Measurements from ENCODE around the gene POU2AF3.
"Not testable (repeated sequence)": the region's sequence is repeated elsewhere in the genome, so short reads cannot be mapped to it uniquely, and the experiment has no call there.

Gene POU2AF3

GRCh38 chr11:111300569-111300968 lies 2.2 kb downstream of the POU2AF3 start:
- no peak for DNase-seq

DNA sequence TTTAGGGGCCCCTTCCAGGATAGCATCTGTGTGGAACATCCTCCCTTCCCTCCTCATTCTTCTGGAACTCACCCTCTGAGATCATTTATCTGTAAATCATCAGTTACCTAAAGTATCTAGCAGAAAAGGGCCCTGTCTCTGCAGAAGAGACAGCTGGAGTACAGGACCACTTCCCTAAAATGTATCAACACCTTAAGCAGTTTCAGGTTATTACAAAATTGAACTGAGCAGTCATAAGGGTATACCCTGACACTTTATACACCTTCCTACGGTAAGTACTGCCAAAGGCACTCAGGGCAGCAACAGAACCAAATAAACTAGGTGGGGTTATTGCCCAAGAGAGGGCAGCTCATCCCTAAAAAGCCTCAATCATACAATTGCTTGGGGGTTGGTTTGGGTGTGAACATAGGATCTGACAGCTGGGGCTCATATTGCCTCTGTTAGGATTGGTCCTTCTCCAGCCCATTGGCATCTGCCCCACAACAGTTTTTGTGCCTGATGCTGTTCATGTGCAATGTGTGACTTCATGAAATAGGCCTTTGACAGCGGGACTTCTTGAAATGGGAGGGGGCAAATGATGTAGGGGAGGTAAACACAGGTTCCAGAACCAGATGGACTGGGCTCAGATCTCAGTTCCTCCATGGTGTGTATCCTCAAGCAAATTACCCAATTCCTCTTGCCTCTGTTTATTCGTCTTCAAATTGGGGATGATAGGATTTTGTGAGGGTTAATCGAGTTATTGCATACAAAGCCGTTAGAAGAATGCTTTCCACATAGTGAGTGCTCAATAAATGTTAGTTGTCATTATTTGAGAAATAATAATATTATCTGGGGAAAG lies 2.9 kb downstream of the POU2AF3 start:
- DNase-seq, result no peak

DNA sequence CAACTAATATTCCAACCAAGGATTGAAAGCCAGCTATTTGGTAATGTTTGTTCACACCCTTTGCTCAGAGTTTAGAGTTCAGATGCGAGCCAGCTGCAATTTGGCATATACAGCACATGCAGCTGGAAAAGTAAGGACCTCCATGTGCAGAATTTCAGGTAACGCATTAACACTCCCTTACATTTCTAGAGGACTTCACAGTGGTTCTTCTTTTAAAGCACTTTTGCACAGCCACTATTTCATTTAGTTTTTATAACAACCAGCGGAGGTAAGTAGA lies 3.4 kb downstream of the POU2AF3 start:
- no peak for DNase-seq

DNA sequence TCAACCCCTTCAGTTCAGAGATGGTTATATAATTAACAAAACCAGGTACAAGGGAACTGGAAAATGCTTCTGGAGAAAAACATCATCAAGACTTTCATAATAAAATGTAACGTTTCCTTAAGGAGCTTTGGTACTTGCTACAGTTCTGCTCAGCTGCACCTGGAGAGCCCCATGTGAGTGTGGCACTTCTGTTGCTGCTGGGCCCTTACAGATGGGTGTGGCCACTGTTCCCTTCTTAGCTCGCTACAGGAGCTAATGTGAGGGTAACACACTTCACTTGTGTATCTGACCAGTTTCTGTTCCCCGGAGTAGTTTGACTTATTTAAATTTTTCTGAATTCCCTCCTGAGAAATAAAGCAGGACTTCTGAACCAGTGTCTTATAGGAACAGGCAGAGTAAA lies 4.0 kb downstream of the POU2AF3 start:
- no peak for DNase-seq

- no peak for DNase-seq
Measured at GRCh38 chr11:111303461-111303860, 5.1 kb downstream of the POU2AF3 start.

- DNase-seq, result no peak
Measured at GRCh38 chr11:111305162-111305802, 6.9 kb downstream of the POU2AF3 start.

- DNase-seq, result no peak
Measured at GRCh38 chr11:111305876-111306275, 7.5 kb downstream of the POU2AF3 start.

DNA sequence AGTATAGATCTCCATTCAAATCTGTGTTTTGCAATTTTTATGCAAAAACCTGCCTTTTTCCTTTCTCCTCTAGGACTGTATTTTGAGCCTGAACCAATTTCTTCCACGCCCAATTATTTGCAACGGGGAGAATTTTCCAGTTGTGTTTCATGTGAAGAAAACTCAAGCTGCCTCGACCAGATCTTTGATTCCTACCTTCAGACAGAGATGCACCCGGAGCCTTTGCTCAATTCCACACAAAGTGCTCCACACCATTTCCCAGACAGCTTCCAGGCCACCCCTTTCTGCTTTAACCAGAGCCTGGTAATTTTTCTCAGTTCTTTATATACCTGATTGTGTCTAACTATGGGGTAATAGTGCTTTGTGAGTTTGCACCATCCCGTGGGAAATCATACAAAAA lies 8.0 kb downstream of the POU2AF3 start:
- DNase-seq, result no peak

- DNase-seq, result no peak
Measured at GRCh38 chr11:111307472-111308108, 9.2 kb downstream of the POU2AF3 start.

DNA sequence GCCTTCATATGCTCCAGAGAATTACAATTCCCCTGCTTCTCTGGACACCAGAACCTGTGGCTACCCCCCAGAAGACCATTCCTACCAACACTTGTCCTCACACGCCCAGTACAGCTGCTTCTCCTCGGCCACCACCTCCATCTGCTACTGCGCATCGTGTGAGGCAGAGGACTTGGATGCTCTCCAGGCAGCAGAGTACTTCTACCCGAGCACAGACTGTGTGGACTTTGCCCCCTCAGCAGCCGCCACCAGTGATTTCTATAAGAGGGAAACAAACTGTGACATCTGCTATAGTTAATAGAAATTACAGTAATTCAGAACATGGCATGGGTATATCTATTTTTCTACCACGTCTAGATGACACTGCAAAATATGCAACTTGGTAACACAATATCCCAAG lies 9.8 kb downstream of the POU2AF3 start:
- no peak for DNase-seq

DNA sequence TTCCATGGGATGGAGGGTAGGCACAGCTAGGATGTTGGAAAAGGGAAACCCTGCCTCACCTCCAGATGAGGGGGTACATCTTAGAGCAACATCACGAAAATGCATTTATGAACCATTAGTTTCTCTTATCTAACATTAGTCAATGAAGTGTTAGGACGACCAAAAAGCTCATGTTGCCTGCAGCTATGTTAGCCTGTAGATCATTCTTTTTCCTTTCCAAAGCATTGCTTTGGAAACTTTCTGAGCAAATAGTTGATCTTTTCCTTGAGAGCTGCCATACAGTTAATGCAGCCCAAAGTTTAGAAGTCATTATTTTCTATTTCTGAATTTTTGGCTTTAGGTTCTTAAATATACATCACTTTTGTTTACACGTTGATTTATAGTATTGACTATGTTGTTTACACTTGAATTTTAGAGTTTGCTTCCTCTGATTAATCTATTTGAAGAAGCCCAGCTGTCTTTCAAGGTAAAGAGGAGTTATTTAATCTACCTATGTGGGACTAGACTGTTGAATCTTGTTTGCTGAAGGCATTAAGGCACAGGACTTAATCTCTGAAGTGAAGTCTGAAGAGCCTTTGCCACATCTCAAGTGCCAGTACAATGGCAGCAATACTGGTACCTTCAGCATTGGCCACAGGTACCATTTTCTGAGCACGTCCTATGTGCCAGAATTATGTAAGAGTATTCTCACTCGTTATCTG lies 11.0 kb downstream of the POU2AF3 start:
- DNase-seq, result no peak

- no peak for DNase-seq
Measured at GRCh38 chr11:111310088-111310487, 11.7 kb downstream of the POU2AF3 start.

- DNase-seq, result no peak
Measured at GRCh38 chr11:111310723-111311122, 12.4 kb downstream of the POU2AF3 start.

GRCh38 chr11:111312076-111312475 lies 13.7 kb downstream of the POU2AF3 start:
- no peak for DNase-seq

GRCh38 chr11:111319296-111319695 lies 20.9 kb downstream of the POU2AF3 start:
- DNase-seq, result no peak

DNA sequence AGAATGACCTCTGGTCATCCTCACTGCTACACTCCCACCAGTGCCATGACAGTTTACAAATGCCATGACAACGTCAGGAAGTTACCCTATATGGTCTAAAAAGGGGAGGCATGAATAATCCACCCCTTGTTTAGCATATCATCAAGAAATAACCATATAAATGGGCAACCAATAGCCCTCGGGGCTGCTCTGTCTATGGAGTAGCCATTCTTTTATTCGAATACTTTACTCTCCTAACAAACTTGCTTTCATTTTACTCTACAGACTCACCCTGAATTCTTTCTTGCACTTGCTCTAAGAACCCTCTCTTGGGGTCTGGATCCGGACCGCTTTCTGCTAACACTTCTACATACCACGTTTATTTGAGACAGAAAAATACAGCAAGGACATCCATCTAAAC lies 21.9 kb downstream of the POU2AF3 start:
- DNase-seq, result not testable (repeated sequence)

- no peak for DNase-seq
Measured at GRCh38 chr11:111320728-111321568, 22.6 kb downstream of the POU2AF3 start.

- no peak for DNase-seq
Measured at GRCh38 chr11:111322534-111322933, 24.2 kb downstream of the POU2AF3 start.

- peak in 2 of 56 donors; percentile 9 to 32 for DNase-seq
Measured at GRCh38 chr11:111324277-111324720, 26.0 kb downstream of the POU2AF3 start.

DNA sequence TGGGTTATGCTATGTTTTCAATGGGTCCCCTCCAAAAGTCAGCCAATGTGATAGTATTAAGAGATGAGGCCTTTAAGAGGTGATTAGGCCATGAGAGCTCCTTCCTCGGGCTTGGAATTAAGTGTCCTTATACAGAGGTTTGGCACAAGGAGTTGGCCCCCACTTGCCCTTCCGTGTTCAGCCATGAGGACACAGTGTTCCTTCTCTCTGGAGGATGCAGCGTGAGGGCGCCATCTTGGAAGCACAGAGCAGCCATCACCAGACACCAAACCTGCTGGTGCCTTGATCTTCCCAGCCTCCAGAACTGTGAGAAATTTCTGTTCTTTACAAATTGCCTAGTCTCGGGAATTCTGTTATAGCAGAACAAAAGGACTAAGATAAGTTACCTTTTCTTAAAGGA lies 26.9 kb downstream of the POU2AF3 start:
- DNase-seq, result no peak

DNA sequence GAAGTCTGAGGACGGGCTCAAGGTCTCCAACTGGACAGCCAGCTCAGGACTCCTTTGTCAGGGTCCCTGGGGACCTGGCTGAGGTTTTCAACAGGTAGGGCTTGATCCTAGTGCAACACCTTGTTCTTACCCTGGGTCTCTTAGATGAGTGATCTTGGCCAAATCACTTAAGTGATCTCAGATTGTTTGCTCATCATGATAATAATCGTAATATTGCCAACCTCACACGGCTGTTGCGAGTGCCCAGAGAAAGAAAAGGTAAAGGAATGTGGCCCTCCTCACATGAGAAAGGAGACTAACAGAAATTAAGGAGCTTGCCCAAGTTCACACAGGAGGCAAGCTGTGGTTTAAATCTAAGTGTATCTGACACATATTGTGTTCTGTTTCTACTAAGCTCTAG lies 28.5 kb downstream of the POU2AF3 start:
- no peak for DNase-seq
